Activated naive CD4-positive, alpha-beta T cell treated with anti-CD3 and anti-CD28 coated beads, Interleukin-2, amount 10 ng/mL, durations not matched to agents 5 hours and 36 hours (primary cell): ENCODE measurements around the gene EPB41L1. TPM values are rescaled to one million over a fixed set of nuclear protein-coding genes. Genes with fewer than 3 reads are reported as not detected.

ENCODE experiments used
- total RNA-seq, 2 experiments: library from RNA; stranded (reverse); gene quantifications; one replicate each; pipeline ENCODE4 v1.2.3, GENCODE V29; 2021

Gene EPB41L1
- not detected for total RNA-seq

GRCh38 chr20:36154700-36155628, at the start of gene EPB41L1:
EPB41L1 (plus strand) TSS chr20:36154740; CDS start chr20:36173778, 19,038 bp downstream.

DNA sequence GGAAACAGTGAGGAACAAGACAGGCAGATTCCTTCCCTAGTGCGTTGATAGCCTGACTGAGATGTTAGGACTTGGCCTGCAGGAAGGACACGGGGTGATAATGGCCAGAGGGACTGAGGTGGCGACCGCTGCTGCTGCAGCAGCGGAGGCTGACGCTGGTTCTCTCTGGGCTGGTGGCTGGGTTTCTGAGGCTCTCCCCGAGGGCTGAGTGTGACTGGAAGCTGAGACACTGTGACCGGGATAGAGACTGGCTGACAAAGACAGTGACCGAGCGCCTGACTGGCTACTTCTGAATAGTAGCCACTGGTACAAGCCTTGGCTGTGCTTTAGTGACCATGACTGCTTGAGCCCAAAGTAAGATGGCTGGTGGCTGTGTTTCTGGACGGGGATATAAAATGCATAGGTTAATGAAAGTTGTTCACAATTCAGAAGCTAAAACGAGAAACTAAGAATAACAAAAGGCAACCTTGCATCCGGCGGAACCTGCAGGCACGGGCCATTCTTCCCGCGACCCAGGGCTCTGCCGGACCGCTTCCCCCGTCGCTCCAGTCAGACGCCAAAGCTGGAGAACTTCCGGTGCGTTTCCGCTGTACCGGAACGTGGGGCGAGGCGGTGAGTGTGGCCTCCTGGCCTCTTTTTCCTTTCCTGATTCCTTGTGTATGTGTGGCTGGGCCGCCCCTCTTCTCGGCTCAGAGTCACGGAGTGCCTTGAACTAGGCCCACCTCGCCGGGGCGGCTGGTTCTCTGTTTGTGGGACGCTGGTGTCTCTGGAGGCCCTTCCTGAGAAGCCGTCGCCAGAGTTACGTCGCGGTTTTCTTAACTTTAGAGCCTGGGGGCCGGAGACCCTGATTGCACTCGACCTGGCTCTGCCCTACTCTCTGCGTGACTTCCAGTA, 81.6 kb downstream of the EPB41L1 start, which contains the start of gene AAR2:
AAR2 (plus strand) TSS at position 587 of the 894 bp plus-strand sequence. CDS start 3,391 bp downstream, outside the sequence.

Other genes starting within 250 kb of the EPB41L1 start
- gene SCAND1, start 200.2 kb upstream of the EPB41L1 start, total RNA-seq: 10 to 100 TPM; 53.8 to 56.6 TPM
- 1 to 10 TPM; 4.2 TPM for gene CNBD2, start 186.2 kb upstream of the EPB41L1 start, total RNA-seq
- gene AAR2, start 81.7 kb downstream of the EPB41L1 start, total RNA-seq: 10 to 100 TPM; 20.6 to 21.4 TPM
- 10 to 100 TPM; 33.9 to 34.7 TPM for gene DLGAP4, start 151.6 kb downstream of the EPB41L1 start, total RNA-seq